Prostate gland (tissue), 2 donors: ENCODE results near the gene KPNA2. TPM values are rescaled to one million over a fixed set of nuclear protein-coding genes. Genes with fewer than 3 reads are reported as not detected.

Experiments used
- DNase-seq: peaks from one replicate; pipeline ENCODE4 v3.0.0-alpha.2; 2019; ENCODE audit warnings: low spot score
- H3K27ac ChIP-seq, 2 donors: fragments of 200-600 bp; sonication (generic); 2 replicates each; pipeline ENCODE4 v1.5.1; 2017 to 2019
- H3K27me3 ChIP-seq: fragments of 200-600 bp; sonication (generic); replicated peaks from 2 replicates; pipeline ENCODE4 v1.5.1; 2019; ENCODE audit not compliant: insufficient read depth
- H3K36me3 ChIP-seq, 2 donors: fragments of 200-600 bp; sonication (generic); 1 replicate in 1 of 2; 2 replicates in 1 of 2; pipeline versions ENCODE4 v1.5.1 to v1.8.1; 2017 to 2019
- H3K4me1 ChIP-seq: fragments of 200-600 bp; sonication (generic); replicated peaks from 2 replicates; pipeline ENCODE4 v1.5.1; 2019
- H3K4me3 ChIP-seq, 2 donors: fragments of 200-600 bp; sonication (generic); 2 replicates each; pipeline ENCODE4 v1.5.1; 2017 to 2019
- H3K9me3 ChIP-seq: fragments of 200-600 bp; sonication (generic); 2 replicates; pipeline ENCODE4 v1.5.1; 2017
- POLR2A ChIP-seq: fragments of 450-650 bp; IDR thresholded peaks from one replicate; pipeline ENCODE4 v1.6.1; 2016; ENCODE audit warnings: antibody characterized with exemption, mild to moderate bottlenecking
- POLR2AphosphoS5 ChIP-seq: sonication (generic); formaldehyde crosslinking; IDR thresholded peaks from one replicate; pipeline ENCODE4 v1.6.1; 2017; ENCODE audit warnings: antibody characterized with exemption
- WGBS: methylation state at CpG from one replicate; pipeline ENCODE4 v1.1.5; 2018; 5-methylcytosine and 5-hydroxymethylcytosine counted together
- intact Hi-C: fragments of 100-400 bp; cut with DNase I; formaldehyde crosslinking; loops from one replicate; pipeline ENCODE4 v1.14.2; 2022
- total RNA-seq, 2 donors: library from RNA; depleted of rRNA; stranded (reverse); fragments of >200 nt; gene quantifications; one replicate each; pipeline ENCODE4 v1.1.0, GENCODE V29; 2016
- TF ChIP-seq, protein P1 (sequence below), 4 experiments: fragments of 200-600 bp in 2 of 4; fragments of 450-650 bp in 2 of 4; sonication (generic) in 2 of 4; IDR thresholded peaks; 1 replicate in 3 of 4; 2 replicates in 1 of 4; pipeline ENCODE4 v1.5.1; 2016 to 2019; ENCODE audit warnings: antibody characterized with exemption in 4 of 4, mild to moderate bottlenecking in 2 of 4, moderate library complexity in 2 of 4

The KPNA2 gene
- 10 to 100 TPM; 13.4 to 68.4 TPM for total RNA-seq

DNA sequence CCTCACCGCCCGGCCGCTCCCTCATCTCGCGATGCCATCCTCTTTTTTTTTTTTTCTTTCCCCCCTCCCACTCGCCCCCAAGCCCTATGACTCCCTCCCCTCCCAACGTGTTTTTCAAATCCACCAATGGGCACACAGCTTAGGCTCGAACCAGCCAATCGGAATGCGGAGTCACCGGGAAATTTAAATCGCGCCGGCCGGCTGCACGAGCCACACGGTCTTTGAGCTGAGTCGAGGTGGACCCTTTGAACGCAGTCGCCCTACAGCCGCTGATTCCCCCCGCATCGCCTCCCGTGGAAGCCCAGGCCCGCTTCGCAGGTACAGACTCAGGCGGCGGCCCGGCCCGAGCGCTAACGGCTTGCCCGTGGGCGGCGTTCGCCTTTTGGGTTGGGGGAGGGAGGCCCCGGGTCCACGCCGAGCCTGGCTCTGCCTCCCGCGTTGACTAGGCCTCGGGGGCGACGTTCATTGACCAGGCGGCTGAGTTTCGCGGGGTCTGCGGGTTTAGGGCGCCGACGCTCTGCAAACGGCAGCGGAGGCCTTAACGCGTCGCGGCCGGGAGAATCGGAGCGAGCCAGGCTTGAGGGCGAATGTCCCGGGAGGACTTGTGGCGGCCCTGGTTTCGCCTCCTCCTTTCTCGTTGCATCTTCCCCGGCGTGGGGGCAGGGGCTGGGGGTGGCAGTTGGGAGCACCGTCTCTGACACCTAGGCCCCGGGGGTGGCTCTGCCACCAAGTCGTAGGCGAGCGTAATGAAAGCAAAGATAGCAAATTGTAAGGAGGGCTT, at the start of gene KPNA2:
Gene KPNA2 (plus strand): TSS at position 213 of the 781 bp plus-strand sequence. CDS start 1,398 bp downstream, outside the sequence.
- H3K27ac ChIP-seq: peak within 1 kb of the TSS; percentile 67 to 69
- H3K9me3 ChIP-seq: no peaks in the 10 kb centered on the region
- H3K27me3 ChIP-seq: no peaks in the 10 kb centered on the region
- H3K36me3 ChIP-seq: no peaks in the 10 kb centered on the region
- no peaks in the 10 kb centered on the region for H3K4me1 ChIP-seq
- peak; percentile 92 for DNase-seq
- intact Hi-C loops: no loop called here
- peak within 1 kb of the TSS; percentile 85 to 91 for H3K4me3 ChIP-seq
- 0% methylated on average over 60 of the region's 72 CpGs for WGBS
- TF ChIP-seq POLR2AphosphoS5 (peak; percentile 71), POLR2A (peak; percentile 30)
- TF ChIP-seq, protein P1, sequence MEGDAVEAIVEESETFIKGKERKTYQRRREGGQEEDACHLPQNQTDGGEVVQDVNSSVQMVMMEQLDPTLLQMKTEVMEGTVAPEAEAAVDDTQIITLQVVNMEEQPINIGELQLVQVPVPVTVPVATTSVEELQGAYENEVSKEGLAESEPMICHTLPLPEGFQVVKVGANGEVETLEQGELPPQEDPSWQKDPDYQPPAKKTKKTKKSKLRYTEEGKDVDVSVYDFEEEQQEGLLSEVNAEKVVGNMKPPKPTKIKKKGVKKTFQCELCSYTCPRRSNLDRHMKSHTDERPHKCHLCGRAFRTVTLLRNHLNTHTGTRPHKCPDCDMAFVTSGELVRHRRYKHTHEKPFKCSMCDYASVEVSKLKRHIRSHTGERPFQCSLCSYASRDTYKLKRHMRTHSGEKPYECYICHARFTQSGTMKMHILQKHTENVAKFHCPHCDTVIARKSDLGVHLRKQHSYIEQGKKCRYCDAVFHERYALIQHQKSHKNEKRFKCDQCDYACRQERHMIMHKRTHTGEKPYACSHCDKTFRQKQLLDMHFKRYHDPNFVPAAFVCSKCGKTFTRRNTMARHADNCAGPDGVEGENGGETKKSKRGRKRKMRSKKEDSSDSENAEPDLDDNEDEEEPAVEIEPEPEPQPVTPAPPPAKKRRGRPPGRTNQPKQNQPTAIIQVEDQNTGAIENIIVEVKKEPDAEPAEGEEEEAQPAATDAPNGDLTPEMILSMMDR (IDR thresholded peaks at IDR 0.05): no peak

DNA sequence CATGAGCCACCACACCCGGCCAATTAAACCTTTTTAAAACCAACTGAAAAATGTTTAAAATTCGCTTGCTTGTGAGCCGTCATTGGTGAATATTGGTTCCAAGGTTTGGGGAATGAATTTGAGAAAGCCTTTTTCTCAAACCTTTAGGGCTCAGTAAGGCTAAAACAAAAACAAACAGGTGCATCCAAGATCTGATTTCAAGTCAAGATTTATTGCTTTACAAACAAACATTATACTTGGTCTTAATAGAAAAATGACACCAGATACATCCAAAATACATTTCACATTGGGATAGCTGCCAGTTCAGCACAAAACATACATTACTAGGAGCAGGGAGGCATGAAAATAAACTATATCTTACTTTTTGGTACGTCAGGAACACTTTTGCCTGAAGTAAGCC, 44.6 kb upstream of the KPNA2 start:
- Histone ChIP-seq H3K27ac (no peak overlapping the region), H3K27me3 (no peaks in the 10 kb centered on the region), H3K9me3 (no peaks in the 10 kb centered on the region), H3K4me3 (no peak overlapping the region), H3K36me3 (no peaks in the 10 kb centered on the region), H3K4me1 (no peaks in the 10 kb centered on the region)
- DNase-seq: no peak
- intact Hi-C loops: no loop called here
- TF ChIP-seq, protein P1 (IDR thresholded peaks at IDR 0.05): no peak
- TF ChIP-seq POLR2AphosphoS5: no peak
- TF ChIP-seq POLR2A: no peak
- WGBS: 78% methylated on average over 4 of the region's 4 CpGs

DNA sequence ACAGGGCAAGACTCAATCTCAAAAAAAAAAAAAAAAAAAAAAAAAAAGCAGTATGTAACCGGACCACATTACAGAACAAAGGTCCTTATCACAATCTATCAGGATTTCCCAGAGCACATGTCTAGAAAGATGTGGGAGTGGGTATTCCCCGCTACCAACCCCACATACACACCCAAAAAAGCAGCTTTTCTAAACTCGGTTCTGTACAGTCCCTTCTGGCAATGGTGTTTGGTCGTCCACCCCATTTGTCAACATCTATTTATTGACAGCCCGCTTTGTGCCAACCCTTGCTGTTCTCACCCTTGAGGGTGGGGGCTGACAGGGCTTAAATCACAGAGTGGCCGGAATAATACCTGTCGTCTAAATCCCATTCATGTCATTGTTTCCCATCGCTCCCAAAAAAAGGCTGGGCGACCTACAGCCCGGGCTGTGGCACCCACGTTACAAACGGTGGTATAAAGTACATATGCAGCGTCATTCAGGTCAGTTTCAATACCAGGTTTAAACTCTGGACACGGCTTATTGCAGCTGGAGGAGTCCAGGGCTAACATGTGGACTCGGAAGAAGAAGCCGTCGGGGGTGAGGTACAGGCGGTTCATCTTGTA, 42.9 kb upstream of the KPNA2 start:
- intact Hi-C loops: no loop called here
- Histone ChIP-seq H3K4me1 (no peaks in the 10 kb centered on the region), H3K36me3 (no peaks in the 10 kb centered on the region), H3K27me3 (no peaks in the 10 kb centered on the region), H3K4me3 (peak overlapping the region; percentile 52 to 54), H3K27ac (peak overlapping the region; percentile 93 to 98), H3K9me3 (no peaks in the 10 kb centered on the region)
- TF ChIP-seq, protein P1 (IDR thresholded peaks at IDR 0.05): no peak
- TF ChIP-seq POLR2AphosphoS5 (no peak), POLR2A (no peak)
- WGBS: 6% methylated on average over 18 of the region's 18 CpGs
- peak; percentile 44 for DNase-seq

DNA sequence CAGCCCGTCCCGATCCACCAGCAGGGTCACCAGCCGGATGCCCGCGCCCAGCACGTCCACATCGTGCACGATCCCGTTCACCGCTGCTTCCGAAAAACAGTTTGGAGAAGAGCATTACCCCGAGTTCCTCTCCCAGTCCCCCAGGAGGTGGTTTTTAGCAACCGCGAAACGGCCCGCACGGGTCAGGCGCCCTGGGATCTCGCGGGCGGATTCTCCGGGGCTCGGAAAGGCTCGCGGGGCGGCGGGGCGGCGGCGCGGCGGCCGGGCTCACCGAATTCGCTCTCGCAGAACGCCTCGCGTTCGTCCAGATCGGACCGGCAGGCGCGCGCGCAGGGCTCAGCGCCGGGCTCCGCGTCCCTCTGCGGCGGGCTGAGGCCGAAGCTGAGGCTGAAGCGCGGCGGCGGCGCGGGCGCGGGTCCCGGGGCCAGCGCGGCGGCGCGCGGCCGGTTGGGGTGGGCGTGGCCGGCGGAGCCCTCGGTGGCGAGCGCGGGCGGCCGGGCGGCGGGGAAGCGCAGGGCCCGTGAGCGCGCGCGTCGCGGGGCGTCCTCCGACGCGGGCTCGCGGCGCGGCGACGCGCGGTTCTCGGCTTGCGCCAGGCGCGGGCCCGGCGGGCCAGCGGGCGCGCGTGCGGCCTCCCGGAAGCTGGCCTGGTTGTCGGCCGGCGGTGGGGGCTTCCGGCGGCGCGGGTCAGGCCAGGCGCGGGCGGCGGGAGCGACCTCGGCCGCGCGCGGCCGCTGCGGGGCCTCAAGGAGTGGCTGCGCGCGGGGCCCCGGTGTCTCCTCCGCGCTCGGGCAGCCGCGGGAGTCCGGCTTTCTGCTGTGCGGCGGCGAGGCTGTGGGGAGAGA, 42.2 kb upstream of the KPNA2 start:
- WGBS: under 1% methylated on average over 30 of the region's 144 CpGs
- H3K4me1 ChIP-seq: no peaks in the 10 kb centered on the region
- DNase-seq: peak; percentile 76
- no peak for TF ChIP-seq POLR2AphosphoS5
- TF ChIP-seq, protein P1 (IDR thresholded peaks at IDR 0.05): peak in 1 of 4 experiments; percentile 26
- TF ChIP-seq POLR2A: peak; percentile 50
- peak overlapping the region; percentile 95 to 98 for H3K27ac ChIP-seq
- no peaks in the 10 kb centered on the region for H3K9me3 ChIP-seq
- intact Hi-C loops: no loop called here
- H3K36me3 ChIP-seq: no peaks in the 10 kb centered on the region
- H3K4me3 ChIP-seq: peak overlapping the region; percentile 70 to 77
- no peaks in the 10 kb centered on the region for H3K27me3 ChIP-seq
